Stimulated activated CD4-positive, alpha-beta T cell treated with anti-CD3 and anti-CD28 coated beads, Interleukin-4, amount 100 ng/mL, for 48 hours (primary cell): Measurements from ENCODE around the gene ANKRD60.
A peak's percentile ranks its signal among the peaks of the same experiment; 100 is the strongest.

Experiments
- DNase-seq, 2 donors: peaks; one replicate each; pipeline ENCODE4 v3.0.0-alpha.2; 2020; ENCODE audit warnings: low read depth in 2 of 2

Gene ANKRD60

GRCh38 chr20:58228484-58229197 lies at the start of gene ANKRD60:
ANKRD60 (minus strand) TSS chr20:58228653; CDS start chr20:58228653, 0 bp downstream.
- DNase-seq, result peak in 1 of 2 donors; percentile 19

DNA sequence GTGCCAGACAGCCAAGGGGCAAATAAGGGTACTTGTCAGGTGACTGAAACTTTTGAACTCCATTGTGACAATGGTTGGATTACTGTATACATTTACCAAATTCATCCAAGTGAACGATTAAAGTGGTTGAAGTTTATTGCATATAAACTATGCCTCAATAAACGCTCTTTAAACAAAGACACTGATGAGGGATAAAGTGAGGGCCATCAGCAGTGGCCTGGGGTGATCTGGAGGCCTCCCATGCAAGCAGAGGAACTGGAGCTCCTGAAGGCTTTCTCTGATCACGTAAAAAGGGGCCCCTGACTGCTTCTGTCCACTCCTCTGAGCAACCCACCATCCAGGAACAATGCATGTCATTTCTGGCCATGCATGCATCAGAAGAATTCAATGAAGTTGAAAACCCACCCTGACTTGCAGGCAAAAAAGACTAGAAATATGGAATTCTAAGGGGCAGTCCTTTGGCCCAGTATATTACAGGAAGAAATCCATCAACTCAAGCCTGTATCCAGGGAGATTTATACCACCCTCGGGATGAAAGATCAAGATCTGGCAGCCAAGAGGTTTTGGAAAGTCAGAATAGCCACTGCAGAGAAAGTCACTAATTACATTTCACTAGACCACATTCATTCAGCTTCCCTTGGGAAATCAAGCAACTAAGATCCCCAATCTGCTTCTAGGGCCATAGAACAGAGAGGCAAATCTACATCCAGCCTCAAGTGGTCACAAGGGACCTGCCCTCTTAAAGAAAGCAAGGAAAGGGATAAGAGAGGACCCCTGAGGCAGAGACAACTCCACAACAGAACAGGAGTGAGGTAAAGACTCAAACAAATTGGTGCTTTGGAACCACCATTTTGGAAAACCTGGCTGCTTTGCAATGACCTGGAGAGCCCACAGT lies 49.4 kb upstream of the ANKRD60 start:
- no peak for DNase-seq

DNA sequence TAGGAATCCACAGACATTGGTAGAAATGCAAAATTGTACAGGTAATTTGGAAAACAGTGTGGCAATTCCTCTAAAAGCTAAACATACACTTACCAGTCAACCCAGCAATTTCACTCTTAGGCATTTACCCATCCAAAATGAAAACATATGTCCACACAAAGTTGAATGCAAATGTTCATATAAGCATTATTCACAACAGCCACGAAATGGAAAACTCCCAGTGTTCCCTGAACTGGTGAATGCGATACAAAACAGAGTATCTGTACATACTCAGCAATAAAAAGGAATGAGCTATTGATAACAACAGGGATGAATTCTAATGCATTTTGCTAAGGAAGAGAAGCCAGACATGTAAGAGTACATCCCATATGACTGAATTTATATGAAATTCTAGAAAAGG lies 48.7 kb upstream of the ANKRD60 start:
- DNase-seq, result no peak

DNA sequence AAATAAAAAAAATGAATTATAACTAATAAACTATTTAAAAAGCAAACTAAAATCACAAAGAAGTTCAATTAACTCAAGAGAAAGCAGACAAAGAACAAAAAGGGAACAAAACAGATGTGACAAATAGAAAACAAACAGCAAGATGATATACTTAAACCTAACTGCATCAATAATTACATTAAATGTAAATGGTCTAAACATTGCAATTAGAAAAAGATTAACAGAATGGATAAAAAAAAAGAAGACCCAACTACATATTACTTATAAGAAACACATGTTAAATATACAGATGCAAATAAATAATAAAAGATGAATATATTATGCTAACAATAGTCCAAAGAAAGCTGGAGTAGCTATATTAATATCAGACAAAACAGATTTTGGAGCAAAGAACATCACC lies 45.9 kb upstream of the ANKRD60 start:
- DNase-seq, result no peak

- peak; percentile 44 to 51 for DNase-seq
These were observed 43.3 kb upstream of the ANKRD60 start for GRCh38 chr20:58271606-58272351.

DNA sequence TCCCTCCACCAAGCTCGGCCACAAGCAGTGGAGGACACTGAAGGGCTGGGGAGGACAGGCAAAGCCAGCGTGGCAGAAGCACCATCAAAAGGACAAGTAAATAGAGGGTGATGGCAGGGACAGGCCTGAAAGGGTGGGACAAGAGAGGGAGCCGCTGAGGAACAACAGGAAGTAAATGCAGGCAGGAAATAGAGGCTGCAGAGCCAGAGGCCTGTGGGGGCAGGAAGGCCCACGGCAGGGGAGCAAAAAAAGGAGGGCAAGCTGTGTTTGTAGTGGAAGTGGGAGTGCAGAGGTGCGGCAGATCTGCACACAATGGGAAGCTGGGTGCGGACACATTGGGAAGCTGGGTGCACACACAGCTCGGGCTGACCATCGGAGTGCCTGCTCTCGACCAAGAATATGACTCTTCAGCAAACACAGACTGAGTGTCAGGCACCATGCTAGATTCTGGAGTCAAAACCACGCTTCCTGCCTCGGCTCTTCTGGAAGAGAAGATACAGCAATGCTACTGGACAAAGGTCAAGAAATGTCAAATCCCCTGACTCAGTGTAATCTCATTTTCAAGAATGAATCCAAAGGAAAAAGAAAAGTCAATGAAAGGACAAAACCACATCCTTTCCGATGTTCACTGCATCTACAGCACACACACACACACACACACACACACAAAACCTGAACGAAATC lies 40.6 kb upstream of the ANKRD60 start:
- DNase-seq, result no peak

- DNase-seq, result no peak
These were observed 40.0 kb upstream of the ANKRD60 start for GRCh38 chr20:58268421-58268821.

GRCh38 chr20:58267389-58268215 lies 39.1 kb upstream of the ANKRD60 start:
- DNase-seq, result no peak

- DNase-seq, result no peak
These were observed 35.8 kb upstream of the ANKRD60 start for GRCh38 chr20:58264271-58264670.

GRCh38 chr20:58261660-58262059 lies 33.2 kb upstream of the ANKRD60 start:
- no peak for DNase-seq

GRCh38 chr20:58260006-58260405 lies 31.6 kb upstream of the ANKRD60 start:
- DNase-seq, result no peak

- DNase-seq, result no peak
These were observed 28.4 kb upstream of the ANKRD60 start for GRCh38 chr20:58256842-58257241.

- DNase-seq, result no peak
These were observed 27.9 kb upstream of the ANKRD60 start for GRCh38 chr20:58256307-58256706.

DNA sequence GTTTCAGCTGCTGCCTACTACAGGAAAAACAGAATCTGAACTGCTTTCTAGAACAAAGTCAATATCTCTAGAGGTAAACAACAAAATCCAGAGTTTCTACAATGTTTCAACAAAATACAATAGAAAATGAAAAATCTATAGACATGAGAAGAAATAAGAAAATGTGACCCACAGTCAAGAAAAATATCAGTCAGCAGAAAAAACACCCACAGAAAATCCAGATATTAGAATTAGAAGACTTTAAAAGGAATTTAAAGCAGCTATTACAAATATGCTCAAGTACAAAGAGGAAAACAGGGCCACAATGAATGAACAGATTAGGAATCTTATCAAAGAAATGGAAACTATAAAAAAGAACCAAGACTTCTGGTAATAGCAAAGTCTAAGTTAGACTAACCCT lies 26.4 kb upstream of the ANKRD60 start:
- no peak for DNase-seq

DNA sequence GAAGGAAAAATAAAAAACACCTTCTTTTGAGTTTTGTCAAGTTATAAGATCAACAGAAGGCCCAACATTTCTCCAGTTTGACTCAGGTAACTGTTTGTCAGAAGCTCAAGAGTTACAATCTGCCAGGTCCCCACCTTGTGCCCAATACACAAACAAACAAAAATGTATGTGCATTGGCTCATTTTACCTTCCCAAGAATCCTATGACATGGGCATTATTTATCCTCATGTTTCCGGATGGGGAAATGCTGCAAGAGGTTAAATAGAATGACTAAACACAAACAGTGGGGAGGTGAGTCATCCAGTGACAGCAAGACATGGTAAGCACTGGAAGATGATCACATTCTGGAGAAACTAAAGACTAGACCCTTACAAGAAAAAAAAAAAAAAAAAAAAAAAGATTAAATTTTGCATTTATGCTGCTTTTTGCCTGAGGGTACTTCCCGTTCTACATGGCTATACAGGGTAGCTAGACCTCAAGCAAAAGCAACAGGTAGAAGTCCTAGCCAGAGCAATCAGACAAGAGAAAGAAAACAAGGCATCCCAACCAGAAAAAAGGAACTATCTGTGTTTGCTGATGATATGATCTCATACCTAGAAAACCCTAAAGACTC lies 23.6 kb upstream of the ANKRD60 start:
- DNase-seq, result no peak

- DNase-seq, result no peak
These were observed 23.0 kb upstream of the ANKRD60 start for GRCh38 chr20:58251348-58251978.

- no peak for DNase-seq
These were observed 17.9 kb upstream of the ANKRD60 start for GRCh38 chr20:58246346-58246745.

DNA sequence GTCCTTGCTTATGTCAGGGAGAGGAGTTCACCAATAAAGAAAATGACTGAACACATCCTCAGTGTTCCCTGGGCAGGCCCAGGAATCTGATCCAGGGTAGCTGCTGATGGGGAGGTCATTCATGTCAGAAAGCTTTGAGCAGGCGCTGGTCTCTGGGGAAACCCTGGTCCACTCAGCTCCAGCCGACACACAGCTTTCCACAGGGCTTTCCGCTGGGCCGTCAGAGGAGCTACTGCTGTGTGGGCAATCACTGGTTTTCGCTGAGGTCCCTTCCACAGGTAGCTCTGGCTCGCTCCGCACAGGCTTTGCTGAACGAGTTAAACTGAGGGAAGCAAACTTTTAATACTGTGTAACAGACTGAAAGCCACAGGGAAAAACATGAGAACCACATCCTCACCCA lies 17.5 kb upstream of the ANKRD60 start:
- no peak for DNase-seq

GRCh38 chr20:58245181-58245891 lies 16.9 kb upstream of the ANKRD60 start:
- DNase-seq, result no peak
